GM23338 (cell line): ENCODE data around the gene YWHAE. TPM values are rescaled to one million over a fixed set of nuclear protein-coding genes. Genes with fewer than 3 reads are reported as not detected.
A peak's percentile ranks its signal among the peaks of the same experiment; 100 is the strongest.

Experiments
- ATAC-seq: fragments of 200-7000 bp; cut with Tn5 transposase; 3 replicates; pipeline ENCODE4 v1.9.1; 2020
- DNase-seq: peaks from one replicate; pipeline ENCODE4 v3.0.0-alpha.2; 2015; ENCODE audit warnings: low spot score
- H2AFZ ChIP-seq: fragments of 200-600 bp; sonication (generic); 2 replicates; pipeline ENCODE4 v1.8.0; 2016; ENCODE audit warnings: antibody characterized with exemption, mild to moderate bottlenecking, moderate library complexity
- H3F3A ChIP-seq: fragments of 200-600 bp; sonication (generic); replicated peaks from 2 replicates; pipeline ENCODE4 v1.8.0; 2017; ENCODE audit warnings: antibody characterized with exemption, mixed run types, low read depth
- H3K27ac ChIP-seq: fragments of 200-600 bp; sonication (generic); 2 replicates; pipeline ENCODE4 v1.6.1; 2016; ENCODE audit warnings: low read depth
- H3K27me3 ChIP-seq: fragments of 200-600 bp; sonication (generic); 2 replicates; pipeline ENCODE4 v1.8.0; 2016; ENCODE audit warnings: mild to moderate bottlenecking, mixed run types, moderate library complexity; ENCODE audit not compliant: insufficient read depth
- H3K36me3 ChIP-seq: fragments of 200-600 bp; sonication (generic); 2 replicates; pipeline ENCODE4 v1.8.0; 2016; ENCODE audit warnings: mild to moderate bottlenecking; ENCODE audit not compliant: insufficient read depth
- H3K4me1 ChIP-seq: fragments of 200-600 bp; sonication (generic); 2 replicates; pipeline ENCODE4 v1.8.0; 2016; ENCODE audit warnings: mild to moderate bottlenecking, moderate library complexity; ENCODE audit not compliant: insufficient read depth
- H3K4me2 ChIP-seq: fragments of 200-600 bp; sonication (generic); 2 replicates; pipeline ENCODE4 v1.7.1; 2017; ENCODE audit warnings: mixed run types
- H3K4me3 ChIP-seq: fragments of 200-600 bp; sonication (generic); 2 replicates; pipeline ENCODE4 v1.6.1; 2016; ENCODE audit warnings: mixed run types
- H3K79me2 ChIP-seq: fragments of 200-600 bp; sonication (generic); replicated peaks from 2 replicates; pipeline ENCODE4 v1.8.0; 2017; ENCODE audit warnings: mild to moderate bottlenecking; ENCODE audit not compliant: insufficient read depth
- H3K9me2 ChIP-seq: fragments of 200-600 bp; sonication (generic); 2 replicates; pipeline ENCODE4 v1.8.0; 2017; ENCODE audit not compliant: insufficient read depth
- H4K20me1 ChIP-seq: fragments of 200-600 bp; sonication (generic); replicated peaks from 2 replicates; pipeline ENCODE4 v1.8.0; 2017; ENCODE audit warnings: mild to moderate bottlenecking; ENCODE audit not compliant: insufficient read depth
- H3K27ac Mint-ChIP-seq: 2 replicates; pipeline ENCODE4 v1.8.0; 2020; ENCODE audit warnings: inconsistent platforms, mild to moderate bottlenecking, moderate library complexity, mixed read lengths
- H3K27me3 Mint-ChIP-seq: 3 replicates; pipeline ENCODE4 v1.8.0; 2022; ENCODE audit warnings: low read depth, mild to moderate bottlenecking, moderate library complexity, mixed read lengths, inconsistent platforms; ENCODE audit not compliant: insufficient read depth, poor library complexity
- H3K36me3 Mint-ChIP-seq: 3 replicates; pipeline ENCODE4 v1.8.0; 2021; ENCODE audit warnings: low read depth, mild to moderate bottlenecking, inconsistent platforms, moderate library complexity, mixed read lengths
- H3K4me1 Mint-ChIP-seq: 3 replicates; pipeline ENCODE4 v1.8.0; 2020; ENCODE audit warnings: mild to moderate bottlenecking, inconsistent platforms, mixed read lengths
- H3K4me3 Mint-ChIP-seq: 3 replicates; pipeline ENCODE4 v1.8.0; 2021; ENCODE audit warnings: moderate library complexity, mild to moderate bottlenecking, inconsistent platforms, mixed read lengths
- H3K9me3 Mint-ChIP-seq: 3 replicates; pipeline ENCODE4 v1.8.0; 2020; ENCODE audit warnings: moderate library complexity, mild to moderate bottlenecking, inconsistent platforms, mixed read lengths
- CREB1 ChIP-seq: fragments of 250-450 bp; sonication (Bioruptor Pico); IDR thresholded peaks from 2 replicates; pipeline ENCODE4 v1.5.0; 2020; ENCODE audit warnings: low read depth, mild to moderate bottlenecking, moderate library complexity
- CTCF ChIP-seq, 2 experiments: fragments of 200-600 bp in 1 of 2; sonication (generic) in 1 of 2; conservative IDR thresholded peaks; 2 replicates each; pipeline versions ENCODE4 v1.5.1 to v1.6.1; 2016 to 2017; ENCODE audit warnings: antibody characterized with exemption in 2 of 2, low read depth in 2 of 2, mild to moderate bottlenecking in 2 of 2, moderate library complexity in 1 of 2
- ETS1 ChIP-seq: IDR thresholded peaks from 2 replicates; pipeline ENCODE4 v1.6.1; 2016; ENCODE audit warnings: antibody characterized with exemption
- EZH2 ChIP-seq: fragments of 200-600 bp; sonication (generic); IDR thresholded peaks from one replicate; pipeline ENCODE4 v1.8.0; 2017; ENCODE audit warnings: antibody characterized with exemption, mild to moderate bottlenecking, low read depth; ENCODE audit not compliant: unreplicated experiment
- EZH2phosphoT487 ChIP-seq: fragments of 200-600 bp; sonication (generic); IDR thresholded peaks from one replicate; pipeline ENCODE4 v1.8.1; 2018; ENCODE audit warnings: antibody characterized with exemption; ENCODE audit not compliant: unreplicated experiment
- JUNB ChIP-seq: IDR thresholded peaks from one replicate; pipeline ENCODE4 v1.6.1; 2016; ENCODE audit warnings: antibody characterized with exemption; ENCODE audit not compliant: unreplicated experiment
- NANOG ChIP-seq: IDR thresholded peaks from 2 replicates; pipeline ENCODE4 v1.6.1; 2016; ENCODE audit warnings: antibody characterized with exemption, borderline replicate concordance
- POLR2AphosphoS5 ChIP-seq: IDR thresholded peaks from 2 replicates; pipeline ENCODE4 v1.6.1; 2016; ENCODE audit warnings: antibody characterized with exemption, low read depth
- REST ChIP-seq: IDR thresholded peaks from one replicate; pipeline ENCODE4 v1.6.1; 2018; ENCODE audit warnings: antibody characterized with exemption; ENCODE audit not compliant: unreplicated experiment
- STAT1 ChIP-seq: IDR thresholded peaks from one replicate; pipeline ENCODE4 v1.6.1; 2016; ENCODE audit warnings: antibody characterized with exemption; ENCODE audit not compliant: unreplicated experiment
- ZNF114 ChIP-seq: fragments of 250-450 bp; sonication (Bioruptor Pico); IDR thresholded peaks from 2 replicates; pipeline ENCODE4 v1.5.0; 2020; ENCODE audit warnings: mild to moderate bottlenecking, moderate library complexity
- ZNF331 ChIP-seq: fragments of 250-450 bp; sonication (Bioruptor Pico); IDR thresholded peaks from 2 replicates; pipeline ENCODE4 v1.5.0; 2020; ENCODE audit warnings: low read depth, mild to moderate bottlenecking, moderate library complexity
- ZNF462 ChIP-seq: fragments of 250-450 bp; sonication (Bioruptor Pico); IDR thresholded peaks from 2 replicates; pipeline ENCODE4 v1.5.0; 2020; ENCODE audit warnings: mild to moderate bottlenecking, moderate library complexity
- polyA plus RNA-seq: library from polyadenylated mRNA; unstranded; fragments of >200 nt; fragmentation: Nextera tagmentation; extraction: Ambion mirVana; gene quantifications from 2 replicates; pipeline ENCODE4 v1.2.1, GENCODE V29; 2016
- total RNA-seq: library from RNA; depleted of rRNA; stranded (reverse); fragments of >200 nt; shearing (Covaris generic); gene quantifications from 2 replicates; pipeline ENCODE4 v1.2.3, GENCODE V29; 2014

Gene YWHAE
- total and polyA plus RNA-seq, 2 experiments from 2014 or later, result 1,251 to 1,283 TPM

GRCh38 chr17:1398028-1398427 is 2.0 kb downstream of the YWHAE start:
- peaks cover 51% of the 10 kb centered on the region for H4K20me1 ChIP-seq

More at GRCh38 chr17:1398028-1398427, 2.0 kb downstream of the YWHAE start:
- H3K4me3 ChIP-seq, result peak overlapping the region; percentile 92
- TF ChIP-seq EZH2, result no peak
- TF ChIP-seq CREB1 (CRISPR knock-in tag), result no peak
- TF ChIP-seq EZH2phosphoT487, result no peak
- TF ChIP-seq POLR2AphosphoS5, result no peak
- no peak for TF ChIP-seq NANOG
- no peak for TF ChIP-seq REST
- TF ChIP-seq ZNF462 (CRISPR knock-in tag), result no peak
- no peak for TF ChIP-seq ZNF114 (CRISPR knock-in tag)
- no peak for TF ChIP-seq ZNF331
- no peak for TF ChIP-seq CTCF (conservative IDR thresholded peaks at IDR 0.05; ENCODE audit: low read depth in 2 of 2)
- no peak for TF ChIP-seq ETS1
- no peak for TF ChIP-seq STAT1
- TF ChIP-seq JUNB, result no peak
- peaks cover 41% of the 10 kb centered on the region for H3K4me1 ChIP-seq
- H3K36me3 ChIP-seq, result no peaks in the 10 kb centered on the region
- peaks cover 34% of the 10 kb centered on the region for H3K4me1 Mint-ChIP-seq
- H3K27me3 Mint-ChIP-seq, result peaks cover 11% of the 10 kb centered on the region
- H3K27ac ChIP-seq, result no peak overlapping the region; the same call in 1 of the 2 replicates
- H3F3A ChIP-seq, result no peaks in the 10 kb centered on the region; the same call in 1 of the 2 replicates
- no peaks in the 10 kb centered on the region for H3K27me3 ChIP-seq
- DNase-seq (no peak), ATAC-seq (no peak)
- H3K36me3 Mint-ChIP-seq, result peaks cover 55% of the 10 kb centered on the region
- peak overlapping the region; percentile 99 for H3K4me3 Mint-ChIP-seq
- no peak overlapping the region for H2AFZ ChIP-seq
- H3K79me2 ChIP-seq, result peaks cover 68% of the 10 kb centered on the region
- no peak overlapping the region for H3K27ac Mint-ChIP-seq
- H3K9me2 ChIP-seq, result no peaks in the 10 kb centered on the region
- H3K4me2 ChIP-seq, result peak overlapping the region; percentile 91
- no peaks in the 10 kb centered on the region; the same call in 2 of the 3 replicates for H3K9me3 Mint-ChIP-seq
